Stromal cell of bone marrow (primary cell): ENCODE results near the gene CLPSL2.
"Not testable (repeated sequence)": the region's sequence is repeated elsewhere in the genome, so short reads cannot be mapped to it uniquely, and the experiment has no call there.

Source experiments
- DNase-seq: peaks from one replicate; pipeline ENCODE4 v3.0.0-alpha.2; 2012; ENCODE audit warnings: low read depth

CLPSL2 gene

DNA sequence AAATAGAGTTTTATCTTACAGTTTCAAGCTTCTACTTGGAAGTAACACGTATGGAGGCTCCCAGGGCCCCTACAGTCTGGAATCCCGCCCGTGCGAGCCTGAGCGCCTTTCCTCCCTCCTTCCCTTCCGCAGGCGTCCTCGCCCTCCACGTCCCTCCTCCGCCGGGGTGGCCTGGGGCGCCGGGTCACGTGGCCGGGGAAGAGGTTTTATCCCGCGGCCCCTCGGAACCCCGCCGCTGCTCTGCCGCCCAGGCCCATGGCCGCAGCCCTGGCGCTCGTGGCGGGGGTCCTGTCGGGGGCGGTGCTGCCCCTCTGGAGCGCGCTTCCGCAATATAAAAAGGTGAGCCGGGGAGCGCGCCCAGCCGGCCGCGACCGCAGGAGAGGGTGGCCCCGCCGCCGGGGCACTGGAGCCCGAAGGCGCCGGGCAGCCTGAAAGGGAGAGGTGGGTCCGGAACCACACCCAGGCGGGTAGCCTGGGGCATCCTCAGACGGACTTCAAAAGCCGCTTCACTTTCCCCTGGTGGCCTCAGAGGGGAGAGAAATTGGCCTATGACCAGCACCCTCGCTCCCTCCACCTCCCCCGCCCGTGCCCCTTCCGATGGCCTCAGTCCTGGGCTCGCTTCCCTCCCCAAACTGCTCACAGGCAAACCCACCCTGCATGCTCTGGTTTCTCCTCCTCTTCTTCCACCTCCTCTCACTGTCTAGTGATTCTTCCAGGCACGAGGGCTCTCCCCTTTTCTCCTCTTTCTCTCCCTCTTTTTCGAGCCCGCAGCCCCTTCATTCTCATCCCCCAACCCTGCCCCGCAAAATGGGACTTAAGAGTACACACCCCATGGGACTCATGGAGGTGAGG lies at the start of gene CLPSL2:
TSS of gene CLPSL2 (plus strand) at position 235 of the 852 bp plus-strand sequence. CDS start at position 256, 21 bp downstream.
- DNase-seq, result no peak

GRCh38 chr6:35727231-35727934 lies 49.0 kb upstream of the CLPSL2 start:
- DNase-seq, result no peak

GRCh38 chr6:35727935-35728682 lies 48.3 kb upstream of the CLPSL2 start:
- DNase-seq, result peak; percentile 86

DNA sequence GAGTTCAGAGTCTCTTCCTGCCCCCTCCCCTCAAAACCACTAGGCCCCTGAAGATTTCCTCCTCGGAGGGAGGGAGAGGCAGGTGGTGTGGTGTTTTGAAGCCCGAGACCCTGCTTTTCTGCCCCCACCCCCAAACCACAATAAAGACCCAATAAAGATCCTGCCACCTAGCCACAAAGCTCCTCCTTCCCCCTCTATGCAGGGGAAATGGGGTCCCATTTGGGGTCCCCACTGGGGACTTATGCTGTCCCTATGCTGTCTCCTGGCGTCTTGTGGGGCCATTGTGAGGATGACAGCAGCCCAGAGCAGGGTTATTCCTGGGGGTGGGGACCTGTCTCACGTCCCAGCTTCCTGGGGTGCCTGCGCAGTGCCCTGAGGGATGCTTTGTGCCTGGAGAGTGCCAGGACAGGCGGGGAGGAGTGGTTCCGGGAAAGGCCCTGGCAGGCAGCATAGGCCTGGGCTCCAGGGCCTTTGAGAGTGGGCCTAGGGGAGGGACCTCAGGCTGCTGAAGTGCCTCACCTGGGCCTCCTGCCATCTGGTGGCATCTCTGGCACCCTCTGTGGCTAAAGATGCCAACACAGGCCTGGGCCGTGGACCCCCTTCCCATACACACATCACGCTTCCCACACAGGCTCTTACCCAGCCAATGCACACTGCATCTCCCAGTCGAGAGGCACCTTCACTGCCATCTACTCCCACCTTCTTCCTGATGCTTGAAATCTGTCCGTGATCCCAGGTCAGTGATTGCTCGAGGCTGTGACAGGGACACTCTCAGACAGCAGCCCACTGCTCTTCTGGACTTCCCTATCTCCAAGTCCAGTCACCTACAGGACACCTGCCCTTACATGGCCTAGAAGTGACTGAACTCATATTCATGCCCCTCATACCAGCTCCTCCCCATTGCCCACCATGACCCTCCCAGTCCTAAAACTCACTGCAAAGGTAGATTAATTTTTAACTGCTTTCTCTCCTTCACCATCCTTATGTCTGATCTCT lies 47.4 kb upstream of the CLPSL2 start:
- no peak for DNase-seq

DNA sequence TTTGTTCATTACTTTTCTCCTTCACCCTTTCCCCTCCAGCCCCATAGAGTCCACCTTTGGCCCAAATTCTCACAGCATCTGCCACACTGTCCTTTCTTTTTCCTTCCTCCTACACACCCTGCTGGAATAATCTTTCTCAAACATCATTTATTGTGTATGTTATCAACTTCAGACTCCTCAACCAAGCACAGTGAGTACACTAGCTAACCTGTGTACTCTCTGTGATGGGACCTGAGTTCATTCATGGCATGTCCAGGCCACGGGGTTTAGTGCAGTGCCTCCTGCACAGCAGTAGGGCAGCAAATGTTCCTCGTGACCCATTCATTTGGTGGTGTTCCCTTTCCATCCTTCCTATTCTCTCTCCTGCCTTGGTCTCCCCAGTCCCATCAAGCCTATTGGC lies 46.7 kb upstream of the CLPSL2 start:
- no peak for DNase-seq

DNA sequence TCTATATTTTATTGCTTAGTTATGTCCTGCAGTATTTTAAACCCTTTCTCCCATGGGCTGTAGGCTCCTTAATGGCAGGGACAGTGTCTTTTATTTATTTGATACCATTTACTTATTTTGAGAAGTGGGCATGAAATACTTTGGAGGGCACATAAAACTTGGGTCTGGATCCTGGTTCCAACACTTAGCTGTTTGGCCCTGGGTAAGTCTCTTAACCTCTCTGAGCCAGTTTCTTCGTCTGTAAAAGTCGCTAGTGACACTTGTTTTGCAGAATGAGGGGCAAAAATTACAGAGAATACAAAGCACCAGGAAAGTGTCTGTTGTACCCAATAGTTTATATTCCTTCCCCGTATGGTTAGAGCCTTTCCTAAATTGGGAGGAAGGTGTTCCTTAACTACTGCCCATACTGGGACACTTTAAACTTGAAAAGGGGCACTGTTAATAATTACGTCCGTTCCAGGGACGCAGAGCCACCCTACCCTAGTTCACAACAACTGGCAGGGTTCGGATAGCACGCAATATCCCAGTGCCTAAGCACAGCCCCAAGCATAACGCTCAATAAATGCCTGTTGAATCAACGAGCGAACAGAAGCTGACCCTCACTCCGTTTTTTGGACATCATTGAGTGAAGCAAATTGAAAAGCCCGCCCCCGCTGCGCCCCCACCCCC lies 45.5 kb upstream of the CLPSL2 start:
- no peak for DNase-seq

GRCh38 chr6:35731414-35731735 lies 45.0 kb upstream of the CLPSL2 start:
- DNase-seq, result peak; percentile 60

DNA sequence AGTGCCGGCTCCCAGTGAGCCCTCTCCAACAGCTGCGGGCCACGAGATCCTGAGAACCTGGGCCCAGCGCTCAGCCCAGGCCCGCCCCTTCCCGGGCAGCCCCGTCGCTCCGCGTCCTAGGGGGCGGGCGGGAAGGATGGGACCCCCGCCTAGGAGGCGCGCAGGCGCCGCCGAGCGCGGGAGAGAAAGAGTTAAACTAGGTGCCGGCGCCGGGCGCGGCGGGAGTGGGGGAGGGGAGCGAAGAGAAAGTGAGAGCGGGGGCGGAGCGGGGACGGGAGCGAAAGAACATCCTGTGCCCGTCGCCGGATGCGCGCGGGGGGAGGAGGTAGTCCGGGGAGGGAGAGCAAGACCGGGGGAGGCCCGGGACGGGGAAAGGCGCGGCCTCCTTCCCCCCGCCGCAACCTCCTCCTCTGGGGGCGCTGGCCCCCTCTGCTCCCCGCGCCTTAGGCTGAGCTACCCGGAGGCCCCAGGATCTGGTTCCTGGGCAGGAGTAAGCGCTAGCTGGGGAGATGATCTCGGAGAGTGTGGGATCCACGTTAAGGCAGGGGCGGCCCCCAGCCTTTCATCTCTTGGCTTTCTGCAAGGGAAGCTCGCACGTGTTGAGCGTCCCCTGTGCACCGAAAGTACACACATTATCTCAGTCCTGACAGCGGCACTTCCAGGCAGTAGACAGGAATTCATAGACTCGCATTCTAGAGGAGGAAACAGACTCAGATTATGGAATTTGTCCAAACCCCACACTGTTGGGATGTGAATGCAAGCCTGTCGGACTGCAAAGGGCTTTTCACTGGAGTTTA lies 44.5 kb upstream of the CLPSL2 start:
- peak; percentile 56 for DNase-seq

- DNase-seq, result no peak
Observed at GRCh38 chr6:35733633-35734032, 42.8 kb upstream of the CLPSL2 start.

DNA sequence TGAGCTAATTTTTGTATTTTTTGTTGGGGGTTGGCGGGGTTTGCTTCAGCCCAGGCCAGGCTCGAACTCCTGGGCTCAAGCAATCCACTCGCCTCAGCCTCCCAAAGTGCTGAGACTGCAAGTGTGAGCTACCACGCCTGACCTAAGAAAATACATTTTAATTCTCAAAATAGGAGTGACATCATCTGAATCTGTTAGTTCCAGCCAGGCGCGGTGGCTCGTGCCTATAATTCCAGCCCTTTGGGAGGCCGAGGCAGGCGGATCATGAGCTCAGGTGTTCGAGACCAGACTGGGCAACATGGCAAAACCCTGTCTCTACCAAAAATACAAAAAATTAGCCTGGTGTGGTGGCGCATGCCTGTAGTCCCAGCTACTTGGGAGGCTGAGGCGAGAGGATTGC lies 42.1 kb upstream of the CLPSL2 start:
- DNase-seq, result not testable (repeated sequence)

DNA sequence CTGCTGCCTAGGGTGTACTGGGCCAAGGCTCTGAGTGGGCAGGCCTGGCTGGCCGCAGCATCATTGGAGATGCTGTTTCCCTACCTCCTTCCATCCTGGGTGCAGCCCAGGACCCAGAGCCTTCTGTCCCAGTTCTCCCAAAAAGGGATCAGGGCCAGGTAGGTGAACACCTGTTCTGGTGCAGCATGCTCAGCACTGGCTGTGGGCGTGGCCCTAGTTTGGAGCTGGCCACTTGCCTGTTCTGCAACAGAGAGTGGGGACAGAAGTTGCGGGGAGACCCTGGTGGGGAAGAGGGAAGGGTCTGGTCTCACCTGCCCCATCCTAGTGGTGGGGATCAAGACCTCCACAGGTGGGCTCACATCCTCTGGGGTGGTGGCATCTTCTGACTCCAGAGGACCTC lies 40.9 kb upstream of the CLPSL2 start:
- no peak for DNase-seq

DNA sequence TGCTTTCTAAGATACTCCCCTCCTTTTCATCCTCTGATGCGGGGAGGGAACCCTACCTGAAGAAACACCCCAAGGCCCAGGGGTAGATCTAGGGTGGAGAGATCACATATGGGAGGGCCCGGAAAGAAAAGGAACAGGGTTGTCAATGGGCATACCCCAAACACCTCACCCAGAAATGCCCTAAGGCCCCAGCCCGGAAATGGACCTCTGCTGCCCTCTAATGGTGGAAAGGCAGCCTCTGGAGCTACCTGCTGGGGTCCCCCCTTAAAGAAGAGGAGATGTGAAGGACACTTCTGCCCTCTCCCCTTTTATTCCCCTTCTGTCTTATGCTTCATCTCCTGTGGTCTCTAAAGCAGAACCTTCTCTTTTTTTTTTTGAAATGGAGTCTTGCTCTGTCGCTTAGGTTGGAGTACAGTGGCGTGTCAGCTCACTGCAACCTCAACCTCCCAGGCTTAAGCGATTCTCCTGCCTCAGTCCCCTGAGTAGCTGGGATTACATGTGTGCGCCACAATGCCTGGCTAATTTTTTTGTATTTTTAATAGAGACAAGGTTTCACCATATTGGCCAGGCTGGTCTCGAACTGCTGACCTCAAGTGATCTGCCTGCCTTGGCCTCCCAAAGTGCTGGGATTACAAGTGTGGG lies 40.0 kb upstream of the CLPSL2 start:
- DNase-seq, result no peak

- DNase-seq, result no peak
Observed at GRCh38 chr6:35736982-35737412, 39.4 kb upstream of the CLPSL2 start, which contains the start of gene ARMC12. Gene ARMC12, plus strand, starts transcription at chr6:35737032. Its CDS starts 77 bp downstream, at chr6:35737109.

DNA sequence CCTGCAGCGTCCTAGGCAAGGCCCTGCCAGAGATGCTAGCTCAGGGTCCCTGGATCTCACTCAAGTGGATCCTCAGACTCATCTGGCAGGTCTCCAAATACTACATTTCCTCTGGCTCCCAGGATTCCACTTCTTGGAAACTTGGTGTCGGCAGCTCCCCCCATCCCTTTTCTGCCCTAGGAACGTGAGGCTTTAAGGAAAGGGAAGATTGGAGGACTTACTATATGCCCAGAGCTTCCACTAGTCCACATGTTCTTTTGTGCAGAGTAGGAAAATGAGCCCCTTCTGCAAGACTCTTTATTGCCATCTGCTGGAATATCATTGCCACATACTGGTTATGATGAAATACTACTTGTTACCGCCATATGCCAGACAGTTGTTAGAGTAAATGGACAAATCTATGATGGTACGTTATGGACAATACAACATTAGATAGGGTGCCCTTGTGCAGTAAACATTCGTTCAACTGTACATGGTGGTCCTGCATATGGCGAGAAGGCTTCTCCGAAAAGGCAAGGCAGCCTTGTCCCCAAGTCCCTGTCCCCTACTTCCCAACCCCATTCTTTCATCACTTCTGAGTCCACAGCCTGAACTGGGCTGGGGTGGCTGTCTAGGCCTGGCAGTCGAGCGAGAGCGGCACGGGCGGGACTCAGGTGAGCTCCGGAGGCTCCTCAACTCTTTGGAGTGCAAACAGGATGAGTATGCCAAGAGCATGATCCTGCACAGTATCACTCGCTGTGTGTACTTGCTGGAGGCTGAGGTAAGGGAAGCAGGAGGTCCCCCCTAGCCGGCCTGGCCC lies 38.8 kb upstream of the CLPSL2 start:
- DNase-seq, result peak; percentile 54

DNA sequence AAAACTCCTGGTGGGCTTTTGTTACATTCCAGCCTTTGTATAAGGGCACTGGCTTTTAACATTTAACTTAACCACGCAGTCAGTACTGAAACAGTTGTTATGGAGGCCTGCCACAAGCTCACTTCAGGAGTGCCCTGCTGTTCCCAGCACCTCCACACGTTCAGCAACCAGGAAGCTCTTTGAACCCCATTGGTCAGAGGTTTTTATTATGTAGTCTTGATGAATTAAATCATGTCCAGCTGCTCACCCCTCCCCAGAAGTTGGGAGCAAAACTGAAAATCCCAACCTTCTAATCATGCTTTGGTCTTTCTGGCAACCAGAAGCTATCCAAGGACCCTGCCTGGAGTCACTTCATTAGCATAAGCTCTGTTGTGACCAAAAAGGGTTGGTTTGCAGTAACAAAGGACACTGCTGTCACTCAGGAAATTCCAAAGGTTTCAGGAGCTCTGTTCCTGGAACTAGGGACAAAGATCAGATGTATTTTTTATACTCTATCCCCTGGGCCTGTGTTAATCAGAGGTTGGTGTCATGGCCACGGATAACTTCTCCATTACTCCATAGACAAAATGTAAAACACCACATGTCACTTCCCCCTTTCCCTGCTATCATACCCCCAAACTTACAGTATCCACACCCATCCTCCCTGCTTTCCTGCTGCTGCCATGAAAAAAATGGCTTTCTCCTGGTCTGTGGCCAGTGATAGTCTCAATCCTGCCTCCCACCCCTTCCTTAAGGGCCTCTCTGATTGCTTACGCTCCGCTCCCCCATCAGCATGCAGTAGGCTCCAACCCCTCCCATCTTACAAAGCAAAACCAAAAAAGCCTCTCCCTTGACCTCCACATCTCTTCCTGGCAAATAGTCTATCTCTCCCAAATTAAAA lies 36.5 kb upstream of the CLPSL2 start:
- DNase-seq, result no peak

DNA sequence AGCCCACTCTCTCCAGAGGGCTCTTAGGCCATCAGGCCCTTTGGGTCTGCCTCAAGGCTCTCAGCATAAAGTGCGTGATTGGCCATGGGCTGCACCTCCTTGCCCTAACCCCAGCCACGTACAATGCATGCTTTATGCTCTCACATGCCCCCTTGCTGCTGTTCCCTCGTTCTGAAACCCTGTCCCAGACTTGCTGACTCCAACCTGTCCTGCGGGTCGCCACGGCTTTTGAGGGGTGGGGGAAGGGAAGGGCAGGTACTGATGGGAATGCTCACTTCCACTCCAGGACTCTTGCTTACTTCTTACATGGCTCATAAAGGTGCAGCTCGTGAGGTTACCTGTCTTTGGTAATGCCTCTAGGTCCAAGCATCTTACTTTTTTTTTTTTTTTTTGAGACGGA lies 33.6 kb upstream of the CLPSL2 start:
- DNase-seq, result no peak

GRCh38 chr6:35745509-35745908 lies 30.9 kb upstream of the CLPSL2 start:
- DNase-seq, result no peak

DNA sequence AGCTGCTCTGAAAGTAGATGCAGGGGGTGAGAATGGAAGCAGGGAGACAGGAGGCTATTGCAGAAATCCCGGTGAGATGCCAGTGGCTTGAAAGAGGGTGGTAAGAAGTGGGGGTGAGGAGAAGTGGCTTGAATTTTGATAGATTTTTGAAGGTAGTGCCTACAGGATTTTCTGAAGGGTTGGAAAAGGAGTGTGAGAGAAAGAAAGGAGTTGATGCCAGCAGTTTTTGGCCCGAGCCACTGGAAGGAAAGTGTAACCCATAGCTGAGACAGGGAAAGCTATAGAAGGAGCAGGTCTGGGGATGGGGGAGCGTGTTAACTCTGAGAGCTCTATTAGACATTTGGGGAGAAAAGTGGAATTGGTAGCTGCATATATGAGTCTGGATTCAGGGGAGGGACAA lies 29.9 kb upstream of the CLPSL2 start:
- DNase-seq, result no peak
